Measurements from ENCODE around the gene CHRNA10.

Gene CHRNA10

GRCh38 chr11:3632070-3632660 is 39.0 kb downstream of the CHRNA10 start:
- DNase-seq (ENCODE audit: low spot score): no peak

DNA sequence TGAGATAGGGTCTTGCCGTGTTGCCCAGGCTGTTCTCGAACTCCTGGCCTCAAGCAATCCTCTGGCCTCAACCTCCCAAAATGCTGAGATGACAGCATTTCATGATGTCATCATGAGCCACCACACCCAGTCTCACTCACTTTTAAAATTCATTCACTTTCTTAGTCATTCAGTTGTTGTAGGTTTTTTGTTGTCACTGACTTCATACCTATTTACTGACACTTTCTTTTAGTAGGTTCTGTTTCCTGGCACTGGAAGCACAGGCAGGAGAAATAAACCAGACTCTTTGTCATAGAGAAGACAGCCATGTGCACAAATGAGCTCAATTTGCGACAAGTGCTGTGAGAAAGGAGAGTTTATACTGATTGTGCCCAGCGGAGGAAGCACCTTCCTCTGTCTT is 39.9 kb downstream of the CHRNA10 start:
- no peak for DNase-seq (ENCODE audit: low spot score)

GRCh38 chr11:3627291-3627690 is 43.9 kb downstream of the CHRNA10 start:
- DNase-seq (ENCODE audit: low spot score): no peak

DNA sequence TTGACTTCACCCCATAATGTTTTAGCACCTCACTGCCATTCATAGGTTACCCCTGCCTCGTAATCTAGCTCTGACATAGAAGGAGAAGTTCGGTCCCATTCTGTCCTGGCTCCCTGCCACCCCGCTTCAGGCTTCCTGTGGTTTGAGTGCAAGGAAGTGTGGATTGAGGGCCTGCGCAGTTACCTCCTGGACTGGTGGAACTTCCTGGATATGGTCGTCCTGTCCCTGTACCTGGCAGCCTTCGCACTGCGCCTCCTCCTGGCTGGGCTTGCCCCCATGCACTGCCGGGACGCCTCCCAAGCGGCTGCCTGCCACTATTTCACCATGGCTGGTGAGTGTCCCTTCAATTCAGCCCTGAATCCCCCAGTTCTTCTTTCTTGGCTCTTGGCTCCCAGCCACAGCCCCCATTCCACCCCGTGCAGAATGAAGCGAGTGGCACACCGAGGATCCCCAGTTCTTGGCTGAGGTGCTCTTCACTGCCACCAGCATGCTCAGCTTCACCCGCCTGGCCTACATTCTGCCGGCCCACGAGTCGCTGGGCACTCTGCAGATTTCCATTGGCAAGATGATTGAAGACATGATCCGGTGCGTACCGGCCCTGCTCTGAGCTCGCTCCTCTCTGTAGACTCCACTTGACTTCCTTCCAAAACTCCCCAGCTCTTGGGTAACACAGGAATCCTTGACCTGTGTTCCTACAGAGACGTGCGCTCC is 44.8 kb downstream of the CHRNA10 start:
- no peak for DNase-seq (ENCODE audit: low spot score)

DNA sequence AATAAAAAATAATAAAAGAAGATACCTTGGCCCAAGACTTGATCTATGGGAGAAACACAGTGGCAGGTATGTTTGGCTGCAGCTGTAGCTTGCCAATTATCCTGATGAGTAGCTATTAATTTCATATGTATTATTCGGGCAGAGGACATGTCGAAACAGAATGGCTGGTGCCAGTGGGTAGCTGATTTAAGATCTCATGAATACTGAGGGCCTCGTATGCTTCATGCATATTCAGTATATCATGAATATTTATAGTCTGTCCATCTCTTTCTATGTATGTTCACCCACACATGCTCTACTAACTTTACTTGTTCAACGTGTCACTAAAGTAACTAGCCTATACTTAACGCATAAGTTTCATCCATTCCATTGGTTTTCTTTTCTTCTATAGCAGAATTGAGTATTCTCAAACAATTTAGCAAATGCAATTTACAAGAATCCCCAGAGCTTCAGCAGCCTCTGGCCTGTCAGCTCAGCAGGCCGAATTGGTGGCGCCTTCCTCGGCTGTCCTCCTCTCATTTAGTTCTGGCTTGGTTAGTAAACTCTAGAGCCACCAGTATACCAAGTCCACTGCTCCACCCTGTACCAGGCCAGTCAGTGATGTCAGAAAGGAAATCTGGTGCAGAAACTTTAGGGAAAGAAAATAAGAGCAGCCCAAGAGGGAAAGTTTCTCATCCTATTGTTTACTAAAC is 47.3 kb downstream of the CHRNA10 start:
- no peak for DNase-seq (ENCODE audit: low spot score)

GRCh38 chr11:3623121-3623520 is 48.1 kb downstream of the CHRNA10 start:
- DNase-seq (ENCODE audit: low spot score): no peak

- DNase-seq (ENCODE audit: low spot score): no peak
Measured at GRCh38 chr11:3622521-3622920, 48.7 kb downstream of the CHRNA10 start.

- no peak for DNase-seq (ENCODE audit: low spot score)
Measured at GRCh38 chr11:3617990-3618389, 53.2 kb downstream of the CHRNA10 start.

DNA sequence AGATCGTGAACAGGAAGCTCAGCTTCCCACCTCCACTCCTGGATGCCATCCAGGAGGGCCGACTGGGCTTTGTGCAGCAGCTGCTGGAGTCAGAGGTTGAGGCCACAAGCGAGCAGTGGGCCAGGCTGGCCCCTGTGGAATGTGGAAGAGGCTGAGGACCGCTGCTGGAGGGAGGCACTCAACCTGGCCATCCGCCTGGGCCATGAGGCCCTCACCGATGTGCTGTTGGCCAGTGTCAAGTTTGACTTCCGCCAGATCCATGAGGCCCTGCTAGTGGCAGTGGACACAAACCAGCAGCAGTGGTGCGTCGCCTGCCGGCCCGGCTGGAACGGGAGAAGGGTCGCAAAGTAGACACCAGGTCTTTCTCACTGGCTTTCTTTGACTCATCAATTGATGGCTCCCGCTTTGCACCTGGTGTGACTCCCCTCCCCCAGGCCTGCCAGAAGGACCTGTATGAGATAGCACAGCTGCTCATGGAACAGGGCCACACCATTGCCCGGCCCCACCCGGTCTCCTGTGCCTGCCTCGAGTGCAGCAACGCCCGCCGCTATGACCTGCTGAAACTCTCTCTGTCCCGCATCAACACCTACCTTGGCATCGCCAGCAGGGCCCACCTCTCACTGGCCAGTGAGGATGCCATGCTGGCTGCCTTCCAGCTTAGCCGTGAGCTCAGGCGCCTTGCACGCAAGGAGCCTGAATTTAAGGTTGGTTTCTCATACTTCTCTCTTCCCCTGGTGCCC is 54.3 kb downstream of the CHRNA10 start:
- DNase-seq (ENCODE audit: low spot score): no peak

DNA sequence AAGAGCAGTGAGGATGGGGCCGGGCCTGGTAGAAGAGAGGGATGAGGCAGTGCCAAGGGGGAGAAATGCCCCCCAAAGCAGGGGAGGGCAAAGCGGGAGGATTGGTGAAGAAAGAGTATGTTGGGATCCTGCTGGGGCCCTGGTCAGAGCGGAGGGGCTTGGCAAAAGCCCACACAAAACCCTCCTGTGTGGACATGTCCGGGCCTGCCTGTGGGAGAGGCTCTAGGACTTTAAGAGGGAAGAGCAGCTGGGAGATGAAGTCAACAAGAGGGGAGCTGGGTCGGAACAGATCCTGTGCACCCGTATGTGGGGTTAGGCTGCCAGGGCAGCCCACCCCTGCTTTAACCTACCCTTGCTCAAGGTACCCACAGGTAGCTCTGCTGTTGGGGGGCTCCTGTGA is 55.2 kb downstream of the CHRNA10 start:
- no peak for DNase-seq (ENCODE audit: low spot score)

Measured in kidney capillary endothelial cell (primary cell).